HG02763 (cell line): ENCODE measurements around the gene ABCA13.
"Not testable (repeated sequence)": the region's sequence is repeated elsewhere in the genome, so short reads cannot be mapped to it uniquely, and the experiment has no call there.

Experiments used
- ATAC-seq: cut with Tn5 transposase; IDR thresholded peaks from one replicate; pipeline ENCODE4 v1.9.1; 2021; ENCODE audit warnings: mild to moderate bottlenecking, moderate library complexity; ENCODE audit not compliant: unreplicated experiment

Gene ABCA13

GRCh38 chr7:48173313-48173712 is 2.1 kb downstream of the ABCA13 start:
- no peak for ATAC-seq

GRCh38 chr7:48173756-48174382 is 2.6 kb downstream of the ABCA13 start:
- ATAC-seq, result no peak

DNA sequence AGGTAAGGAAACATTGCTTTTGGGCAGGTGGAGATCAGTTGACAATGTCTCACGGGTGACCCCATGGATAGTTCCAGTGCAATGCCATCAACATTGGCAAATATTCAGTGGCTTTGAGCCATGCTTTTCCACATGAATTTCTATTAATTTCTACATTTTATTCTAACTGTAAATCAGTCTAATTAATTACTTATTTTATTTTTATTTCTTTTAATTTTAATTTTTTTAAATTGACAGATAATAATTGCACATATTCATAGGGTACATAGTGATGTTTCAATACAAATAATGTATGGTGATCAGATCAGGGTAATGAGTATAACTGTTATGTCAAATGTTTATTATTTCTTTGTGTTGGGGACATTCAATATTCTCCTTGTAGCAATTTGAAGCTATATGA is 3.8 kb downstream of the ABCA13 start:
- no peak for ATAC-seq

- no peak for ATAC-seq
Measured at GRCh38 chr7:48176356-48176893, 5.2 kb downstream of the ABCA13 start.

DNA sequence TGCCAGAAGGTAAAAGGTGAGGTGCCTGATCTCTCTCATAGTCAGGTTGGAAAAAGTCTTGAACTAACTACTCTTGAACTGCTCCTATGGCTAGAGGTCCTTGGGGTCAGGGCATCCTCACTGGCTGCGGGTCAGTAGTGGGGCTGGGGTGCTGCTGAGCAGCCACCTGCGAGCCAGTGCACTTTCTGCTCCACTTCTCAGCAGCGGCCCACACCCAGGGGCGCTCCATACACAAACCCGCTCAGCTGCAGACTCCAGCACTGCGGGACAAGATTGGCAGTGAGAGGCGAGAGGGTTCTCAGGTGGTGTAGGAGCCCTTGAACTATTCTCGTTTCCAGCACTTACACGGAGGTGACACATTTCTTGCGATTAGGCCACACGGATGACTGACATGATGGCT is 6.0 kb downstream of the ABCA13 start:
- no peak for ATAC-seq

DNA sequence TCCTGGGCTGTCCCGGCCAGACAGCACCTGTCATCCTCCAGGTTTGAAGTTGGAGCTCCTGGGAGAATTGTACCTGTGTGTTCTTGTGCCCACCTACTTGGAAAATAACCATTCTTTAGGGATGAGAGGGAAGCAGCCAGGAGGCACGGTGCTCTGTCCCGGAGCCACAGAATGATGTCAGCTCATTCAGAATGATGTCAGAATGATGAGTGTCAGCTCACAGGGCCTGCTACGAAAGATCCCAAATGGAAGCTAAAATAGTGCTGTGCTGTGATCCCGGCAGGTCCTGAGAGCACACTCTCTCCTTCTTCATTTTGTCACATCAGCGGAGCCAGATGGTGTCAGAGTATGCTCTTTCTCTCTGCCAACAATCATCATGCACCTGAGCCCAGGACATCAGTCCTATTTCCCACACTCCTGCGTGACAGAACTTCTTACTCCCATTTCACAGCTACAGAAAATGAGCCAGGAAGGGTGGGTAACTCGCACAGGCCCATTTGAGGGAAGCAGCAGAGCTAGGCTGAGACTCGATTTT is 8.3 kb downstream of the ABCA13 start:
- no peak for ATAC-seq

DNA sequence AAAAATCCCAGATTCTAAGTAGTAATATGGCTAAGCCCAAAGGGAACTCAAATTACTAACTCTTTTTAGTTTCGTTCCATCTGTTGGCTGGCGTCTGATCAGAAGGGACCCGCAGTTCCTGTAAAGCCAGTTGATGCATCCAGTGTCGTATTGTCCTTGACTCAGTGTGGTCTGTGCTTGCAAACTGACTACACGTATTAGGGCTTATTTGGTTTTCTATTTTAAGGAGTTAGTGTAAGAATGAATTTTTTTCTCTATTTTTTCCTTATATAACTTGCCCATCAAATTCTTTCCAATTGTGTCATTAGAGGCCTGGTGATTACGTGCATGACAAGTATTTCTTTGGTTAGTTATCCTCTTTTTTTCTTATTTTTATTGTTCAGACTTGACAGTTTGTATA is 9.7 kb downstream of the ABCA13 start:
- ATAC-seq, result no peak

DNA sequence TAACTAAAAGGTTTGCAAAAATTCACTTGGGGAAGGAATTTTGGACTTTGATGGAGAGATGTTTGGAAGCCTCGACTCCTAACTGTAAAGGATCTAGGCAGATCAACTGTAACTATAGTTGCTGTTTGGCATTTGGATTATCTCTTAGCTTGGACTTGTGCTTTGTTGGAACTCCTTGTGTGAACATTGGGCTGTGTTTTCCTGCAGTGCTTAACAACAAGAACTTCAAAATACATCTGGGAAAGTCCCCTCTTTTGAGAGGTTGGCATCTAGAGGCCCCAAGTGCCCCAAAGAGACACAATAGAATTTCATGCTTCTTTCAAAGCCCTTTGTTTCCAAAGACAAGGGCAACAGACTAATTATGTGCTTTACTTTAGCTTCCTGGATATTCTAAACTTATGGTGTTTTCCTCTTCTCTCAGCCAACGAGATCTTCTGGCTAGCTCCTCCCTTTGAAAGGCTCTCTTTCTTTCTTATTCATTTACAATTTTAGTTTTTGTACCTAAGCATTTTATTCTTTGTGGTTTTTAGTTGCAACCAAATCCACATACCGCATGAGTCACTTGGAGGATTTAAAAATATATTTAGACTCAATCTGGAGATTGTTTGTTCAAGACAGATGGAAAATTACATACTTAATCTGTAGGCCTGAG is 11.6 kb downstream of the ABCA13 start:
- ATAC-seq, result no peak

DNA sequence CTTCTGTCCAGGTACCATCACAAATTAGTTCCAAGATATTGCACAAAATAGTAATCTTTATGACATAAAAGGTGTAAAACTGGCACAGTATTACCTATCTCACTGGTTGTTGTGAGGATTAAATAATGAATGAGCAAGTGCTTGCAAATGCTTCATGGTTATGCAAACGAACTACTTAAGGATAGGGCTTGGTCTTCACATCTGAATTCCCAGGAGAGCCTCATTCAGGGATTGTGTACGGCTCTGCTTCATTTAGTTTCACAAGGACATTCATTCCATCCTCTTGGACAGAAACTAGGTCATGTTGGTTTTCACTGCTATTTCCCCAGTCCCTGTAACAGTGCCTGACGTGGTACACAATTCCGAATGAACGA is 12.1 kb downstream of the ABCA13 start:
- ATAC-seq, result no peak

- ATAC-seq, result no peak
Measured at GRCh38 chr7:48183965-48184364, 12.7 kb downstream of the ABCA13 start.

GRCh38 chr7:48188776-48189520 is 17.7 kb downstream of the ABCA13 start:
- ATAC-seq, result no peak

- ATAC-seq, result no peak
Measured at GRCh38 chr7:48192996-48193395, 21.7 kb downstream of the ABCA13 start.

DNA sequence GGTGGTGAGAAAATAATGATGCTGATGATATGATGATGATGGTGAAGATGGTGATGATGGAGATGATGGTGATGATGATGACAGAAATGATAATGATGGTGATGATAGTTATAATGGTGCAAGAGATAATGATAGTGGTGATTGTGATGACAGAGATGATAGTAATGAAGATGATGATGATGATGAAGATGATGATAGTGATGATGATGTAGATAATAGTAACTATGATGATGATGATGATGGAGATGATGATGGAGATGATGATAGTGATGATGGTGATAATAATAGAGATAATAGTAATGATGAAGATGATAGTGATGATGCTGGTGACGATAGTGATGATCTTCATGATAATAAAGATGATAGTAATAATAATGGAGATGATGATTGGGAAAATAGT is 22.2 kb downstream of the ABCA13 start:
- no peak for ATAC-seq

DNA sequence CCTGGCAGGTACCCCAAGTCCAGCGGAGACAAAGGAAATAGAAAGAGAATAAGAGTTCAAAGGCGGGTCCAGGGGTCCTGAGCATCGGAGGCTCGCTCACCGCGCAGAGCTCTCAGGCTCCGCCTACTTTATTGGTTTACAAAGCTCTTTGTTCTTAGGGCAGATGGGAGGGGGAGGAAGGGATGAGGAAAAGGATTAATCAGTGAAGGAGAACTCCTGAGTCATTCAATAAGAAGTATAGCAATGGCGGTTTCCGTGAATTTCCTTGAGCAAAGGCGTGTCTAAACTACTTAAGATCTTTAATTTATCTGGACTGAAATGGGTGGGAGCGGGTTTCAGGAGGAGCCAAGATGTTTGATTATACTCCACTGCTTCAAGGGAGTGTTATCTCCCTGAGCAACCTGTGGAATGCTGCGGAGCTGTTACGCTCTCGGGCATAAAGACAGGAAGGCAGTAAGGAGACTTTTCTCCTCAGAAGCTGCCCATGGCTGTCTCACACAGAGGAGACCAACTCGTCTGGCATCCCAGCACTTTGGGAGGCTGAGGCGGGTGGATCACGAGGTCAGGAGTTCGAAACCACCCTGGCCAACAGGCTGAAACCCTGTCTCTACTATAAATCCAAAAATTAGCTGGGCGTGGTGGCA is 29.8 kb downstream of the ABCA13 start:
- not testable (repeated sequence) for ATAC-seq

- ATAC-seq, result not testable (repeated sequence)
Measured at GRCh38 chr7:48202916-48203315, 31.7 kb downstream of the ABCA13 start.

- ATAC-seq, result no peak
Measured at GRCh38 chr7:48207155-48207675, 36.0 kb downstream of the ABCA13 start.

DNA sequence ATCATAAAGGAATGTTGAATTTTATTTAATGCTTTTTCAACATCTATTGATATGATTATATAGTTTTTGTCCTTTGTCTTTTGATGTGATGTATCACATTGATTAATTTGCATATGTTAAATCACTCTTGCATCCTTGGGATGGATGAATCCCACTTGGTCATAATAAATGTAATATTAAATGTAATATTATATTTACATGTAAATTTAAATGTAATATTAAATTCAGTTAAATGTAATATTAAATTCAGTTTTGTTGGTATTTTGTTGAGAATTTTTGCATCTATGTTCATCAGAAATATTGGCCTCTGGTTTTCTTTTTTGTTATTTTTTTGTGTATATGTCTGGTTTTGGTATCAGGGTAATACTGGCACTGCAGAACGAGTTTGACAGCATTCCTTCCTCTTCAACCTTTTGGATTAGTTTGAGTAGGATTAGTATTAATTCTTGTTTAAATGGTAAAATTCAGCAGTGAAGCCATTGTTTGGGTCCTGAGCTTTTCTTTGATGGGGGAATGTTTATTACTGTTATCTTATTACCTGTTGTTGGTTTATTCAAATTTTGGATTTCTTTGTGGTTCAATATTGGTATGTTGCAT is 37.8 kb downstream of the ABCA13 start:
- no peak for ATAC-seq

DNA sequence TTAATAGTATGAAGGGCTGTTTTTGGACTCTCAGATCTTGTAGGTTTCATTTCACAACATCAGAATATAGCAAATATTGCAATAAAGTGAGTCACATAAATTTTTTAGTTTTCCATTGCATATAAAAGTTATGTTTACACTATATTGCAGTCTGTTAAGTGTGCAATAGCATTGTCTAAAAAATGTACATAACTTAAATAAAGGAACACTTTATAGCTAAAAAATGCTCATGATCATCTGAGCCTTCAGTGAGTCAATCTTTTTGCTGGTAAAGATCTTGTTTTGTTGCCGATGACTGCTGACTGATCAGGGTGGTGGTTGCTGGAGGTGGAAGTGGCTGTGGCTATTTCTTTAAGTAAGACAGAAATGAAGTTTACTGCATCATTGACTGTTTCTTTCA is 42.0 kb downstream of the ABCA13 start:
- ATAC-seq, result no peak

- ATAC-seq, result no peak
Measured at GRCh38 chr7:48217266-48217665, 46.0 kb downstream of the ABCA13 start.

- no peak for ATAC-seq
Measured at GRCh38 chr7:48217753-48218152, 46.5 kb downstream of the ABCA13 start.

DNA sequence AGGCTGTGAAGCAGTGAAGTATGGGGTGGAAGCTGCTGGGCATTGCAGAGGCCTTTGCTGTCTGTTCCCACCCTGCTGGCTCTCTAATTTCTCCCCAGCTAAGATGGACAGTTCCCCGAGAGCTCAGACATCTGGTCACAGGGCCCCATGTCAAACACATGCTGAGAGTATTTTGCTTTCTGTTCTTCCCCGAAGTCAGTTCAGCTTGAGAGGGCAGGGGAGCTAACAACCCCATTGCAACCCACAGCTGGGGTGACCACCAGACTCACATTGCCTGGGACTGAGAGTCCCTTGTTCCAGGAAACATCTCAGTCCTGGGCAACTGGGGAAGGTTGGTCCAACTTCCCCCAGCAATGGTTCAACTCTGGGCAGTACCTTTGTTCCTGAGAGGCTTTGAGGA is 52.8 kb downstream of the ABCA13 start:
- ATAC-seq, result no peak
